HG03139 (cell line): ENCODE measurements around the gene FLVCR1.
"Not testable (repeated sequence)": the region's sequence is repeated elsewhere in the genome, so short reads cannot be mapped to it uniquely, and the experiment has no call there.

Source experiments
- ATAC-seq: cut with Tn5 transposase; IDR thresholded peaks from one replicate; pipeline ENCODE4 v1.9.1; 2021; ENCODE audit not compliant: unreplicated experiment

Gene FLVCR1

GRCh38 chr1:212860713-212861581 is 2.9 kb downstream of the FLVCR1 start:
- no peak for ATAC-seq

- ATAC-seq, result no peak
Measured at GRCh38 chr1:212862111-212862690, 4.1 kb downstream of the FLVCR1 start.

GRCh38 chr1:212863345-212863744 is 5.3 kb downstream of the FLVCR1 start:
- not testable (repeated sequence) for ATAC-seq

- no peak for ATAC-seq
Measured at GRCh38 chr1:212864201-212864600, 6.1 kb downstream of the FLVCR1 start.

- ATAC-seq, result no peak
Measured at GRCh38 chr1:212867192-212867591, 9.1 kb downstream of the FLVCR1 start.

- no peak for ATAC-seq
Measured at GRCh38 chr1:212871976-212872375, 13.9 kb downstream of the FLVCR1 start.

GRCh38 chr1:212873518-212873917 is 15.4 kb downstream of the FLVCR1 start:
- ATAC-seq, result no peak

GRCh38 chr1:212878418-212878817 is 20.3 kb downstream of the FLVCR1 start:
- ATAC-seq, result no peak

- ATAC-seq, result no peak
Measured at GRCh38 chr1:212879947-212880690, 22.0 kb downstream of the FLVCR1 start.

- no peak for ATAC-seq
Measured at GRCh38 chr1:212884592-212884991, 26.5 kb downstream of the FLVCR1 start.

- no peak for ATAC-seq
Measured at GRCh38 chr1:212892108-212892507, 34.0 kb downstream of the FLVCR1 start.

GRCh38 chr1:212899845-212900244 is 41.8 kb downstream of the FLVCR1 start:
- no peak for ATAC-seq

- no peak for ATAC-seq
Measured at GRCh38 chr1:212901290-212901689, 43.2 kb downstream of the FLVCR1 start.

- ATAC-seq, result no peak
Measured at GRCh38 chr1:212902054-212902453, 44.0 kb downstream of the FLVCR1 start.

GRCh38 chr1:212903664-212904063 is 45.6 kb downstream of the FLVCR1 start:
- no peak for ATAC-seq

- not testable (repeated sequence) for ATAC-seq
Measured at GRCh38 chr1:212908071-212908470, 50.0 kb downstream of the FLVCR1 start.

GRCh38 chr1:212908971-212909370 is 50.9 kb downstream of the FLVCR1 start:
- no peak for ATAC-seq

- ATAC-seq, result no peak
Measured at GRCh38 chr1:212909652-212910063, 51.6 kb downstream of the FLVCR1 start.

- ATAC-seq, result not testable (repeated sequence)
Measured at GRCh38 chr1:212910213-212910612, 52.1 kb downstream of the FLVCR1 start.

GRCh38 chr1:212913638-212914037 is 55.6 kb downstream of the FLVCR1 start:
- not testable (repeated sequence) for ATAC-seq

GRCh38 chr1:212914110-212914509 is 56.0 kb downstream of the FLVCR1 start:
- not testable (repeated sequence) for ATAC-seq

GRCh38 chr1:212914789-212915188 is 56.7 kb downstream of the FLVCR1 start:
- ATAC-seq, result no peak
